Activated T-helper 1 cell treated with anti-CD3 and anti-CD28 coated beads, Interleukin-2, amount 50 U/mL, for 16 hours (primary cell): ENCODE results near the gene TC2N.
"Not testable (repeated sequence)": the region's sequence is repeated elsewhere in the genome, so short reads cannot be mapped to it uniquely, and the experiment has no call there.

ENCODE experiments used
- DNase-seq, 2 donors: peaks; one replicate each; pipeline ENCODE4 v3.0.0-alpha.2; 2020; ENCODE audit warnings: low read depth in 1 of 2, low spot score in 1 of 2

Gene TC2N

DNA sequence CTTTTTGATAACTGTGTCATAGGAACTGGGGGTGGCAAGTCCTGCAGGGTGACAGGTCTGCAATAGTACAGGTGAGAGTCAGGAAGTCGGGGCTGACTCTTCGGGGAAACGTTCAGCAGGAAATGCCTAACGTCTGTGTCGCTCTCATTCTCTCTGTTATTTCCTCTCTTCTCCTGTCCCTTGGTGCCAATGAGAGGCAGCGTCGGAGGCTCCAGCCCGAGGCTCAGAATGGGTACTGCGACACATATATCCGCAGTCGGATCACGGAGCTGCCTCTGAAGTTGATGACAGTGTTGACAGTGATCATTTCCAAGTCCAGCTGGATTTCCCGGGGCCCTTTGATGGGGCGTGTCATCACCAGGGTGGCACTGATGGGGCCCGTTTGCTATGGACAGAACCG, 2.7 kb upstream of the TC2N start:
- peak; percentile 42 to 53 for DNase-seq

DNA sequence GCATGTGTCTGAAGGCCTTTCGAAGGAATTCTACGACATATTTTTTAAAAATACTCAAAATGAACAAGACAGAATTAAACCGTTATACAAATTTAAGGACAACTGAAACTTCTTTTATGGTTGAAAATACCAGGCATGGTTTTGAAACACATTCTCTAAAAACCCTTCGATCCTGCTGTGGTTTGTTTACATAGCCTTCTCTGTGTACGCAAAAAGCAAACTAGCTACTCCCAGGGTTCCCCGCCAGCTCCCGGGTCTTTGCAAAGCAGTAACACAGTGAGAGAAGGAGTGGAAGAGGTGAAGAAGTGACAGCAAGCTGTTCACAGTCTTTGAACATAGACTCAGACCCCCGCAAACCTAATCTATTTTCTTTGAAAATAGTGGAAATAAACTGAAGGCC, 2.2 kb upstream of the TC2N start:
- no peak for DNase-seq

- DNase-seq, result no peak
Observed at GRCh38 chr14:91866511-91867295, 633 bp downstream of the TC2N start.

- DNase-seq, result no peak
Observed at GRCh38 chr14:91866061-91866460, 1.3 kb downstream of the TC2N start.

DNA sequence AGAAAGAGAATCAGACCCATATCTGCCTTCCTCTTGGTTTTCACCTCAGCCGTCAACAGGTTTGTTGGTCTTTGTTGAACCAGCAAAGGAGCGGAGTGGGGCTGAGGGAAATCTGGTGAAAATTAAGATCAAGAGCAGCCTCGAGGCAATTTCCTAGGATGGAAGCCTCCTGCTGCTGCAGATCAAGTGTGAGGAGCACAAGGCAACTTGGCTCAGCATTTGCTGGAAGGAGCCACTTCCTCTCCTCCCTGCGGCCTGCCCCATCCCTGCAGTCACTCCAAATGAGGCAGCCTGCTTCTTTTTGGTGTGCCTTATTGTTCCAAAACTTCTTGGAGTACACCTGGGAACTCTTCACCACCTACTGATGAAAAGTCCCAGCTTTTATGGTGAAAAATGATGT, 4.9 kb downstream of the TC2N start:
- DNase-seq, result no peak

DNA sequence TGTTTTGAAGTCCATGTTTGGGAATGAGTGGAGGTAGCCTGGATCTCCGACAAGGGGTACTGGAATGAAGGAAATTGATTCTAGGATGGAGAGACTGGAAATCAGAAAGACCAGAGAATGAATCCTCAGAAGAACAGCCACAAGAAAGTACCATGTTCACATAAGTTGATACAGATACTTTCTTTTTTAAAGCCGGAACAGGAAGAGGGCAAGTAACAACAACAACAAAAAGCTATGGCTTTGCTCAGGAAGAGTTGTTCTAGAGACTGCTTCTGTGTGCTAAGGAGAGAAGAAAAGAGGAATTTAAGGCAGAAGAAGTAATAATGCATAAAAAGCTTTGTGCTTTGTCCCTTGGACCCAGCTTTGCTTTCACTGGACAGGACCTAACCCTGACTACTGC, 6.2 kb downstream of the TC2N start:
- DNase-seq, result no peak

DNA sequence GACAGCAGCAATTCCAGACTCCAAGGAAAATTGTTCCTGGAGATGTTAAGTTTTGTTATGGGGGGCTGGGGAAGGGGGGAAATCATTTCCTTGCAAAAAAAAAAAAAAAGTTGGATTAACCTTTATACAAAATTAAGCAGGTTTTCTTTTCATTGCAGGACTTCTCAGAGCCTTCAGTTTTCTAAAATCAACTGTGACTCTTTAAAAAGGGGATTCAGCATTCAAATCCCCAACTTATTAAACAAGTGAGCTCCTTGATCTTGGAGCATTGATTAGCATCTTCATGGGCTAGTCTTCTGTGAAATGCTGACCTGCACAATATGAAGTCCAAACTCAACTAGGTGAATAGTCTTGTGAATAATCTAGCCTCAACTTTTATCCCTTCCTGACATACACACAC, 7.1 kb downstream of the TC2N start:
- no peak for DNase-seq

DNA sequence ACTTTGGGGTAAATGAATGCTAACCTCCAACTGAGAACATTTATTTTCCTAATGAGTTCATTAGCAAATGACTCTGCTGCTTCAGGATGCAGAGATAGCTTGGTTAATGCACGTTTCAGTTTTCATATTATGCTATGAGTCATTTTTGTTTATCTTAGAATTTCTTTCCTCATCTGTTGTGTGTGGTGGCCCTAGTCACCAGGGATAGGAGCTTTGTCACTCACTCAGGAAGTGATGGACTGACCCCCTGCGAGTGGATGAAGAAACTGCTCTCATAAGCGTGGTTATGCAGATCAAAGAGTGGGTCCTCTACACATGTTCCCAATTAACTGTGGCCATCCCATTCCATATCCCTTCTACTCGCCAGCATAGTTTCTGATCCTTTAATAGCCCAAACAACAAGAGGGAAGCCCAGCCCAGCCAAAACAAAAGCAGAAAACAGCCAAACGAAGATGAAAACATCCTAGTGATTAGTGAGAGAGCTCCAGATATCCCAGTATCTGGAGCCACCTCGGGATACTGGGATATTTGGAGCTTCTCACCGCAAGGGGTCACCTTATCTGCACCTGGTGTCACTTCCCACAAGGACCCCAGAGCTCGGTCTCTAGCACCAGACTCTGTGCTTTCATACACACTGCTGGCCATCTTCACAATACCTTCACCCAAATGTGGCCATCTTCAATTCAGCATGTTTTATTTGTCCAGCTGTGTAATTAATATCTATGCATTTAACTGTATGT, 8.6 kb downstream of the TC2N start:
- DNase-seq, result no peak

DNA sequence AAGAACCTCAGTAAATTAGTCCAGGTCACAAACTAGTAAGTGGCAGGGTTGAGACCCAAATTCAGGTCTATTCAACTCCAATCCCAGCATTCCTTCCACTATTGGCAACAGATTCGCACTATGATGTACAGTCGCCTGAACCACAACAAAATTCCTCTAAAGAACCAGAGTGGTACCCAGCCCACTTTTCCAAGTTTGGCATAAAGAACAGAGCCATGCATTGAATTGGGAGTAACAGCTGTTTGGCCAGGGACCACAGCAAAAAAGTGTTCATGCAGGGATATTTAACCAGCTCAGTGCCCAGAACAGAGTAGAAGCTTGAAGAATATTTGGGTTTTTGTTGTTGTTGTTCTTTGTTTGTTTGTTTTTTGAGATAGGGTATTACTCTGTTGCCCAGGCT, 9.7 kb downstream of the TC2N start:
- DNase-seq, result no peak

- no peak for DNase-seq
Observed at GRCh38 chr14:91854327-91854934, 12.9 kb downstream of the TC2N start.

GRCh38 chr14:91851563-91851962, 15.8 kb downstream of the TC2N start:
- DNase-seq, result no peak

- no peak for DNase-seq
Observed at GRCh38 chr14:91848504-91849001, 18.8 kb downstream of the TC2N start.

- DNase-seq, result no peak
Observed at GRCh38 chr14:91847693-91848092, 19.6 kb downstream of the TC2N start.

GRCh38 chr14:91845652-91846051, 21.7 kb downstream of the TC2N start:
- no peak for DNase-seq

GRCh38 chr14:91845056-91845455, 22.3 kb downstream of the TC2N start:
- DNase-seq, result not testable (repeated sequence)

DNA sequence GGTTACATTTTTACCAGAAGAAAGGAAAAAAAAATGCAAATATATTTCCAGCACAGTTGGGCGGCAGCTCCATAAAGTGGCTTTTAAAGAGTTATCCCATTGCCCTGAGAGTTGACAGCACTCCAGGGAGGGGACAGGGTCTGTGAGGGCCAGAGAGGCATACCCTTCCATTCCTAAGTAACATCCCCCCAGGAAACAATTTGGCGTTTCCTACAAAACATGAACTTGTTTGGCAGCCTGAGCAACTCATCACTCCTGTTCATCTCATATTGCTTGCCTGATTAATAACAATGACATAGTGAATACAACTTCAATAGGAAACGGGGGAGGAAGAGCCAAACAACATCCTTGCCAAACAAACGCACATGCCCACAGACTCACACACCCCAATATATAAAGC, 23.3 kb downstream of the TC2N start:
- no peak for DNase-seq

- no peak for DNase-seq
Observed at GRCh38 chr14:91843437-91843836, 23.9 kb downstream of the TC2N start.

DNA sequence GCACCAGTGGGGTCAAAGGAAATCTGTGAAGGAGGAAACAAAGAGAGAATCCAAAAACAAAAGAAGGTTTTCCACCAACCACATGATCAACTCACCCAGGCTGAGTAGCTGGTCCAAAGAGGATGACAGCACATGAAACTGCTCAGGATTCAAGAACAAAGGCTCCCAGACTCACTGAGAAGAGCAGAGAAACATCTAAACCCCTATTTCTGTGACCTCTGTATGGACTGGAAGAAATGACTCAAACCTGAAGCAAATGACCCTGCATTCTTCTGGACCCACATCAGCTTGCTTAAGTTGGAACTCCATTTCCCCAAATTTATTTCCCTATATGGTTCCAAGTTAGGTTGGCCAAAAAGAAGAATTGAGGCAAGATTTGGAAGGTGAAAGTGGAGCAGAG, 26.3 kb downstream of the TC2N start:
- no peak for DNase-seq

- no peak for DNase-seq
Observed at GRCh38 chr14:91839749-91840148, 27.6 kb downstream of the TC2N start.

- DNase-seq, result no peak
Observed at GRCh38 chr14:91837076-91837475, 30.3 kb downstream of the TC2N start.

GRCh38 chr14:91835920-91836843, 31.2 kb downstream of the TC2N start:
- DNase-seq, result peak; percentile 79 to 81
